ENCODE data around the gene PACS2.
"Not testable (repeated sequence)": the region's sequence is repeated elsewhere in the genome, so short reads cannot be mapped to it uniquely, and the experiment has no call there.

DNA sequence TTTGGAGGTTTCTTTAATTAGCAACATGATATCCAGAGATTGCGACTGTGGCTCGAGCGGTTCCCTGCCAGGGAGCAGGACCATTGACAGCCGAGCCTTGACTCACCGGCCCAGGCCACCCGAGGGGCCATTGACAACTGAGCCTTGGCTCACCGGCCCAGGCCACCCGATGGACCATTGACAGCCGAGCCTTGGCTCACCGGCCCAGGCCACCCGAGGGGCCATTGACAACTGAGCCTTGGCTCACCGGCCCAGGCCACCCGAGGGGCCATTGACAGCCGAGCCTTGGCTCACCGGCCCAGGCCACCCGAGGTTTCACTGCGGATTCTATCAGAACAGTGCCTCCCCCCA, 13.1 kb downstream of the PACS2 start:
- TF ChIP-seq, protein P1, sequence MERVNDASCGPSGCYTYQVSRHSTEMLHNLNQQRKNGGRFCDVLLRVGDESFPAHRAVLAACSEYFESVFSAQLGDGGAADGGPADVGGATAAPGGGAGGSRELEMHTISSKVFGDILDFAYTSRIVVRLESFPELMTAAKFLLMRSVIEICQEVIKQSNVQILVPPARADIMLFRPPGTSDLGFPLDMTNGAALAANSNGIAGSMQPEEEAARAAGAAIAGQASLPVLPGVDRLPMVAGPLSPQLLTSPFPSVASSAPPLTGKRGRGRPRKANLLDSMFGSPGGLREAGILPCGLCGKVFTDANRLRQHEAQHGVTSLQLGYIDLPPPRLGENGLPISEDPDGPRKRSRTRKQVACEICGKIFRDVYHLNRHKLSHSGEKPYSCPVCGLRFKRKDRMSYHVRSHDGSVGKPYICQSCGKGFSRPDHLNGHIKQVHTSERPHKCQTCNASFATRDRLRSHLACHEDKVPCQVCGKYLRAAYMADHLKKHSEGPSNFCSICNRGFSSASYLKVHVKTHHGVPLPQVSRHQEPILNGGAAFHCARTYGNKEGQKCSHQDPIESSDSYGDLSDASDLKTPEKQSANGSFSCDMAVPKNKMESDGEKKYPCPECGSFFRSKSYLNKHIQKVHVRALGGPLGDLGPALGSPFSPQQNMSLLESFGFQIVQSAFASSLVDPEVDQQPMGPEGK (CRISPR knock-in tag; IDR thresholded peaks at IDR 0.05; ENCODE audit: borderline replicate concordance), result not testable (repeated sequence)
- TF ChIP-seq ISL1 (CRISPR knock-in tag; IDR thresholded peaks at IDR 0.05); ZC3H10 (CRISPR knock-in tag; IDR thresholded peaks at IDR 0.05); ARNTL (CRISPR knock-in tag; IDR thresholded peaks at IDR 0.05; ENCODE audit: borderline replicate concordance, low read depth): not testable (repeated sequence)
